Measurements from ENCODE around the gene TUNAR.
"Not testable (repeated sequence)": the region's sequence is repeated elsewhere in the genome, so short reads cannot be mapped to it uniquely, and the experiment has no call there.

Gene TUNAR

GRCh38 chr14:95918466-95918865 is 41.8 kb downstream of the TUNAR start:
- DNase-seq (ENCODE audit: low read depth in 2 of 2): no peak

- no peak for DNase-seq (ENCODE audit: low read depth in 2 of 2)
These were observed 44.3 kb downstream of the TUNAR start for GRCh38 chr14:95920769-95921438.

- DNase-seq (ENCODE audit: low read depth in 2 of 2): no peak
These were observed 45.4 kb downstream of the TUNAR start for GRCh38 chr14:95922080-95922479.

GRCh38 chr14:95928751-95929150 is 52.1 kb downstream of the TUNAR start:
- no peak for DNase-seq (ENCODE audit: low read depth in 2 of 2)

GRCh38 chr14:95931384-95931783 is 54.8 kb downstream of the TUNAR start:
- no peak for DNase-seq (ENCODE audit: low read depth in 2 of 2)

- DNase-seq (ENCODE audit: low read depth in 2 of 2): no peak
These were observed 58.7 kb downstream of the TUNAR start for GRCh38 chr14:95935228-95935822.

- DNase-seq (ENCODE audit: low read depth in 2 of 2): no peak
These were observed 59.4 kb downstream of the TUNAR start for GRCh38 chr14:95936041-95936440.

- DNase-seq (ENCODE audit: low read depth in 2 of 2): no peak
These were observed 62.7 kb downstream of the TUNAR start for GRCh38 chr14:95939335-95939734.

GRCh38 chr14:95941897-95942296 is 65.3 kb downstream of the TUNAR start:
- DNase-seq (ENCODE audit: low read depth in 2 of 2): no peak

GRCh38 chr14:95943699-95944098 is 67.1 kb downstream of the TUNAR start:
- no peak for DNase-seq (ENCODE audit: low read depth in 2 of 2)

- no peak for DNase-seq (ENCODE audit: low read depth in 2 of 2)
These were observed 67.8 kb downstream of the TUNAR start for GRCh38 chr14:95944462-95944861.

- DNase-seq (ENCODE audit: low read depth in 2 of 2): no peak
These were observed 70.2 kb downstream of the TUNAR start for GRCh38 chr14:95946867-95947266.

GRCh38 chr14:95948558-95948981 is 71.9 kb downstream of the TUNAR start:
- no peak for DNase-seq (ENCODE audit: low read depth in 2 of 2)

GRCh38 chr14:95951359-95951758 is 74.7 kb downstream of the TUNAR start:
- no peak for DNase-seq (ENCODE audit: low read depth in 2 of 2)

- no peak for DNase-seq (ENCODE audit: low read depth in 2 of 2)
These were observed 76.6 kb downstream of the TUNAR start for GRCh38 chr14:95953111-95953724.

GRCh38 chr14:95956601-95957460 is 80.2 kb downstream of the TUNAR start:
- no peak for DNase-seq (ENCODE audit: low read depth in 2 of 2)

- no peak for DNase-seq (ENCODE audit: low read depth in 2 of 2)
These were observed 81.5 kb downstream of the TUNAR start for GRCh38 chr14:95958105-95958504.

- DNase-seq (ENCODE audit: low read depth in 2 of 2): no peak
These were observed 82.7 kb downstream of the TUNAR start for GRCh38 chr14:95959317-95959716.

- no peak for DNase-seq (ENCODE audit: low read depth in 2 of 2)
These were observed 84.8 kb downstream of the TUNAR start for GRCh38 chr14:95961481-95961880.

GRCh38 chr14:95964901-95965300 is 88.3 kb downstream of the TUNAR start:
- DNase-seq (ENCODE audit: low read depth in 2 of 2): no peak

GRCh38 chr14:95968048-95968447 is 91.4 kb downstream of the TUNAR start:
- DNase-seq (ENCODE audit: low read depth in 2 of 2): not testable (repeated sequence)
